ENCODE measurements around the gene GNAQ. TPM values are rescaled to one million over a fixed set of nuclear protein-coding genes. Genes with fewer than 3 reads are reported as not detected.

GNAQ gene
- total and polyA plus RNA-seq, 3 donors from 2014 or later, result 23.5 to 42.9 (median 39.4) TPM

- Histone ChIP-seq H3K27me3 (no peaks in the 10 kb centered on the region), H3K27ac (no peak overlapping the region), H3K36me3 (ENCODE audit: low read depth, missing control alignments) (no peaks in the 10 kb centered on the region), H3K4me1 (peaks cover 12% of the 10 kb centered on the region), H3K9me3 (no peaks in the 10 kb centered on the region), H3K4me3 (no peak overlapping the region)
- intact Hi-C loops (cut with DNase I; ENCODE audit: low total_unique reads), result no loop called here
- no peak for DNase-seq
- 86 to 88% methylated on average over 3 of the region's 3 CpGs for WGBS, 2 donors
- TF ChIP-seq POLR2A (IDR thresholded peaks at IDR 0.05) (no peak), CTCF (IDR thresholded peaks at IDR 0.05) (no peak)
Measured at GRCh38 chr9:77853716-77854115, 177.9 kb downstream of the GNAQ start.

DNA sequence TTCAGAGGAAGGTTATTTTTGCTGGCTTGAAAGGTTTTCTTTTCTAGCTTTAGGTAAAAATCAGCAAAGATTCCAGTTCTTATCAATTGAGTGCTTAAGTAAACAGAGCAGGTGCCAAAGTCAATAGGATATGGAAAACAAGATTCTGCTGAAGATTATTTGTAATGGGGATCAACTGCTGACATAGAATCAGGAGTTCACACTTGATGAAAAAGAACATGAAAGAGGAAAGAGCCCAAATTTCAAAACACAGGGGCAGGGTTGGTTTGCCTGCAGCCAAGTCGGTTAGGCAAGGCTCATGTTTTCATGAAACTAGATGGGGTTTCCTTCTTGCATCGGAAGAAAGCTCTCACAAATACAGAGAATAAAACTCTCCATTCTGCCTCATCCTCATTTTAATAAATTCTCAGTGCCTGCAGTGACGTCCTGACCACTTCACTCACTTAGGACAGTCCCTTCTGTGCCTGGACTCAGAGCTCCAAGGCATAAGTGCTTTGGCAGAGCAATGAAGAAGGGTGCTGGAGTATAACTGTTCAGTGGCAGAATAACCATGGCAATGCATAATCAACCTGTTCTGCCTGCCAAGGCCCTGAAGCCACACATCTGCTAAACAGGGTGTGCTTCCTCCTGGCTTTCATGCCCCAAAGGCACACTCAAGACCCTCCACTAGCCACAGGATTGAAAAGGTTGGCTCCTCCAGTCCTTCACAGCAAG lies 179.6 kb downstream of the GNAQ start:
- peaks cover 12% of the 10 kb centered on the region for H3K4me1 ChIP-seq
- no peak overlapping the region for H3K4me3 ChIP-seq
- intact Hi-C loops (cut with DNase I; ENCODE audit: low total_unique reads), result no loop called here
- no peak for DNase-seq
- no peaks in the 10 kb centered on the region for H3K36me3 ChIP-seq (ENCODE audit: low read depth, missing control alignments)
- no peaks in the 10 kb centered on the region for H3K27me3 ChIP-seq
- TF ChIP-seq POLR2A (IDR thresholded peaks at IDR 0.05), result no peak
- H3K9me3 ChIP-seq, result no peaks in the 10 kb centered on the region
- 69 to 79% methylated on average over 3 of the region's 3 CpGs for WGBS, 2 donors
- no peak overlapping the region for H3K27ac ChIP-seq

DNA sequence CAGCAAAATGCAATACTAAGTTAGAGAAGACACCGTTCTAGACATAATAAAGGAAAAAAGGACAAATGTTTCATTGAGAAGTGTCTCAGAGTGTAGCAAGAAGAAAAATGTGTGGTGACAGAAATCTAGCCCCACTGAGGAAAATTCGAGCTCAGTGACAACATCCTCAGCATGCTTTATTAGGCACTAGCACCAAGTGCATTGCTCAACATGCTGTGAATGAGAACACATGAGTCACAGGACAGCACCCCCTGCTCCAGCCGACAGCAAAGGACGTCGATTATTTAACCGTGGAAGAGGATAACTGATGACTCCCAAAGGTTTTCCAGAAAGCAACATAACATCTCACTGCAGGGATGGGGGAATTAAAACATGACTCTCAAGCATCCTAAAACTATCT lies 182.7 kb downstream of the GNAQ start:
- intact Hi-C loops (cut with DNase I; ENCODE audit: low total_unique reads), result no loop called here
- Histone ChIP-seq H3K36me3 (ENCODE audit: low read depth, missing control alignments) (no peaks in the 10 kb centered on the region), H3K27ac (no peak overlapping the region), H3K4me1 (peaks cover 12% of the 10 kb centered on the region), H3K27me3 (no peaks in the 10 kb centered on the region), H3K4me3 (no peak overlapping the region), H3K9me3 (no peaks in the 10 kb centered on the region)
- 63 to 82% methylated on average over 6 of the region's 6 CpGs for WGBS, 2 donors
- DNase-seq, result no peak
- TF ChIP-seq POLR2A (IDR thresholded peaks at IDR 0.05) (no peak), CTCF (IDR thresholded peaks at IDR 0.05) (no peak)

DNA sequence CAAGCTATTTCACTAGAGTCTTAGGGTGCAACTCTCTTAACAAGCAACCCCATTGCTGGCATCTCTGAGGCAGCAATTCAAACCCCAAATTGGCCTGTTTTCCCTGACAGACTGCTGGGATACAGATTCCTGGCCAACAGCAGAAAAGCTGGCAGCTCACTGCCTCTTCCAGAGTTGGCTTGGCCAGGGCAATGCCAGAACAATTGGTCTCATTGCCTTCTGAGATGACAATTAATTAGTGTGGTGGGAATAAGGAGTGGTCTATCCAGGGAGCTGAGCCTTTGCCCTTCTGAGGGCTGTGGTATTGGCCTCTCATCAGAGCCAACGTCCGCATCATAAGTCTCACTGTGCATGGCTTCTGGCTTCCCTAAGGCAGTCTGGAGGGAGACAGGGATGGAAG lies 183.2 kb downstream of the GNAQ start:
- intact Hi-C loops (cut with DNase I; ENCODE audit: low total_unique reads), result no loop called here
- peak overlapping the region in 1 of 2 donors; percentile 8 for H3K27ac ChIP-seq
- H3K27me3 ChIP-seq, result no peaks in the 10 kb centered on the region
- H3K9me3 ChIP-seq, result no peaks in the 10 kb centered on the region
- WGBS, 2 donors, result 73 to 85% methylated on average over 2 of the region's 2 CpGs
- no peaks in the 10 kb centered on the region for H3K36me3 ChIP-seq (ENCODE audit: low read depth, missing control alignments)
- no peak for TF ChIP-seq POLR2A (IDR thresholded peaks at IDR 0.05)
- TF ChIP-seq CTCF (IDR thresholded peaks at IDR 0.05), result no peak
- DNase-seq, result no peak
- H3K4me3 ChIP-seq, result no peak overlapping the region
- H3K4me1 ChIP-seq, result peaks cover 12% of the 10 kb centered on the region

DNA sequence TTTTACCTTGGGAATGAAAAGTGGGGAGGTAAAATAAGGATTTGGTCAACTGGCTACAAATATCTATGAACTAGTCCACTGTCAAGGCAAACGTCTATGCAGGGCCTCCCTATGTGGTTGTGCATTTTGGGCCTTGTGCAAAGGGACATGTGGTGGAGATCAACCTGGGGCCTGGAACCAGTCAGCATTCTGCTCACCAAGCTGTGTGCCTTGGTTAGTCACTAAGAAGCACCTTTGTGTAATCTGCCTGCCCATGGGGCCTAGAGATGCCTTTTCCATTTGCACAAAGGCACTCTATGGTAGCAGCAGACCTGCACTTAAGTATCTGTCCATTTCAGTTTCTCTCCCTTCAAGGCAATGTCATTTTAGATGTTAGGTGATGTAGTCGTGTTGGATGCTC lies 184.0 kb downstream of the GNAQ start:
- DNase-seq, result no peak
- Histone ChIP-seq H3K4me3 (no peak overlapping the region), H3K27ac (peak overlapping the region in 1 of 2 donors; percentile 8), H3K27me3 (no peaks in the 10 kb centered on the region), H3K36me3 (ENCODE audit: low read depth, missing control alignments) (no peaks in the 10 kb centered on the region), H3K4me1 (peaks cover 6% of the 10 kb centered on the region), H3K9me3 (no peaks in the 10 kb centered on the region)
- 77 to 80% methylated on average over 2 of the region's 2 CpGs for WGBS, 2 donors
- intact Hi-C loops (cut with DNase I; ENCODE audit: low total_unique reads), result no loop called here
- TF ChIP-seq POLR2A (IDR thresholded peaks at IDR 0.05) (no peak), CTCF (IDR thresholded peaks at IDR 0.05) (no peak)

All from testis (tissue), 3 donors.